Measurements from ENCODE around the gene ACAP2. TPM values are rescaled to one million over a fixed set of nuclear protein-coding genes. Genes with fewer than 3 reads are reported as not detected.

Gene ACAP2
- total RNA-seq, 4 donors from 2014 or later, result 38.3 to 66.0 (median 49.2) TPM

GRCh38 chr3:195394700-195395099 is 48.1 kb downstream of the ACAP2 start:
- no peak overlapping the region for H3K27ac ChIP-seq
- no peaks in the 10 kb centered on the region for H3K9me3 ChIP-seq
- no peak for ATAC-seq
- H3K4me1 ChIP-seq, result peaks cover 0 to 36% (median 0%) of the 10 kb centered on the region in 3 donors
- TF ChIP-seq, protein P1, sequence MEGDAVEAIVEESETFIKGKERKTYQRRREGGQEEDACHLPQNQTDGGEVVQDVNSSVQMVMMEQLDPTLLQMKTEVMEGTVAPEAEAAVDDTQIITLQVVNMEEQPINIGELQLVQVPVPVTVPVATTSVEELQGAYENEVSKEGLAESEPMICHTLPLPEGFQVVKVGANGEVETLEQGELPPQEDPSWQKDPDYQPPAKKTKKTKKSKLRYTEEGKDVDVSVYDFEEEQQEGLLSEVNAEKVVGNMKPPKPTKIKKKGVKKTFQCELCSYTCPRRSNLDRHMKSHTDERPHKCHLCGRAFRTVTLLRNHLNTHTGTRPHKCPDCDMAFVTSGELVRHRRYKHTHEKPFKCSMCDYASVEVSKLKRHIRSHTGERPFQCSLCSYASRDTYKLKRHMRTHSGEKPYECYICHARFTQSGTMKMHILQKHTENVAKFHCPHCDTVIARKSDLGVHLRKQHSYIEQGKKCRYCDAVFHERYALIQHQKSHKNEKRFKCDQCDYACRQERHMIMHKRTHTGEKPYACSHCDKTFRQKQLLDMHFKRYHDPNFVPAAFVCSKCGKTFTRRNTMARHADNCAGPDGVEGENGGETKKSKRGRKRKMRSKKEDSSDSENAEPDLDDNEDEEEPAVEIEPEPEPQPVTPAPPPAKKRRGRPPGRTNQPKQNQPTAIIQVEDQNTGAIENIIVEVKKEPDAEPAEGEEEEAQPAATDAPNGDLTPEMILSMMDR (IDR thresholded peaks at IDR 0.05), result no peak
- TF ChIP-seq EP300 (IDR thresholded peaks at IDR 0.05) (no peak), POLR2AphosphoS5 (IDR thresholded peaks at IDR 0.05) (no peak), POLR2A (IDR thresholded peaks at IDR 0.05) (no peak)
- peaks cover 0 to 12% of the 10 kb centered on the region in 2 donors for H3K36me3 ChIP-seq
- H3K4me3 ChIP-seq, result no peak overlapping the region
- WGBS, 2 donors (ENCODE audit: low coverage in 1 of 2), result 70 to 87% methylated on average over 3 of the region's 3 CpGs
- H3K27me3 ChIP-seq, result no peaks in the 10 kb centered on the region

DNA sequence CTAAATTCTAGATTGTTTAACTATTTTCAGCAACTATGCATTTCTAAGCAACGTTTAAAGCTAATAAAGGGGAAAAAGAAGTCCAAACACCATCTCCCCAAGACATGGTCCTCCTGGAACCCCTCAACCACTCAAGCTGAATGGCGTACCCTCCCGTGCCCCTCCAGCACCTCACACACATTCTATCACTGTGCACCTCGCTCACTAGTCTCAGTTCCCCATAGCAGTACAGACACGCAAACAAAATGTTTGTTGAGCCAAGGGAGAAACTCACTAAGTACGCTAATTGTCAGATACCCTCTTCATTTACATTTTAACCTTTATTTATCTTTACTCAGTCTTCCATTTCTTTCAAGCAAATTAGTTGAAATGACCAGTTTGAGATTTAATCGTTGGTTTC is 48.8 kb downstream of the ACAP2 start:
- Histone ChIP-seq H3K4me1 (peaks cover 0 to 36% (median 0%) of the 10 kb centered on the region in 3 donors), H3K4me3 (no peak overlapping the region), H3K27ac (no peak overlapping the region), H3K36me3 (peaks cover 0 to 15% of the 10 kb centered on the region in 2 donors), H3K9me3 (no peaks in the 10 kb centered on the region), H3K27me3 (no peaks in the 10 kb centered on the region)
- 77 to 83% methylated on average over 6 to 7 of the region's 7 CpGs for WGBS, 2 donors (ENCODE audit: low coverage in 1 of 2)
- ATAC-seq, result no peak
- TF ChIP-seq, protein P1 (IDR thresholded peaks at IDR 0.05), result no peak
- no peak for TF ChIP-seq POLR2AphosphoS5 (IDR thresholded peaks at IDR 0.05)
- no peak for TF ChIP-seq EP300 (IDR thresholded peaks at IDR 0.05)
- TF ChIP-seq POLR2A (IDR thresholded peaks at IDR 0.05), result no peak

DNA sequence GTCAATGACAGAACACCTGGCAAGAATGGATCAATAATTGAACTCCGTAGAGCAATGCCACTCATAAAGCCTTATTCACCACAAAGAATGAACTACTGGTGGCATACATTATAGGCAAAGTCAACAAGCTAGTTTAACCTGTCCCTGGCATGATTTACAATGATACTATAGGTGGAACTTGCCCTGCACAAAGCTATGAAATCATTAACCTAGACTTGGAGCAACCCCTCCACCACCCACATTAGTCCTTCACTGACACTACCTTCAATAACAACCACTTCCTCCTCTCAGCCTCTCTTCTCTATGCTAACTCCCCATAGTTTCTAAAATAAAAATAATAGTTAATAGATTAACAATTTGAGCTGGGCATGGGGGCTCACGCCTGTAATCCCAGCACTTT is 54.4 kb downstream of the ACAP2 start:
- Histone ChIP-seq H3K4me1 (peaks cover 0 to 6% (median 0%) of the 10 kb centered on the region in 3 donors), H3K9me3 (no peaks in the 10 kb centered on the region), H3K27me3 (no peaks in the 10 kb centered on the region), H3K4me3 (no peak overlapping the region), H3K27ac (no peak overlapping the region), H3K36me3 (peaks cover 0 to 20% of the 10 kb centered on the region in 2 donors)
- ATAC-seq, result no peak
- no peak for TF ChIP-seq EP300 (IDR thresholded peaks at IDR 0.05)
- TF ChIP-seq, protein P1 (IDR thresholded peaks at IDR 0.05), result no peak
- no peak for TF ChIP-seq POLR2A (IDR thresholded peaks at IDR 0.05)
- TF ChIP-seq POLR2AphosphoS5 (IDR thresholded peaks at IDR 0.05), result no peak
- 83 to 100% methylated on average over 1 to 2 of the region's 2 CpGs for WGBS, 2 donors (ENCODE audit: low coverage in 1 of 2)

DNA sequence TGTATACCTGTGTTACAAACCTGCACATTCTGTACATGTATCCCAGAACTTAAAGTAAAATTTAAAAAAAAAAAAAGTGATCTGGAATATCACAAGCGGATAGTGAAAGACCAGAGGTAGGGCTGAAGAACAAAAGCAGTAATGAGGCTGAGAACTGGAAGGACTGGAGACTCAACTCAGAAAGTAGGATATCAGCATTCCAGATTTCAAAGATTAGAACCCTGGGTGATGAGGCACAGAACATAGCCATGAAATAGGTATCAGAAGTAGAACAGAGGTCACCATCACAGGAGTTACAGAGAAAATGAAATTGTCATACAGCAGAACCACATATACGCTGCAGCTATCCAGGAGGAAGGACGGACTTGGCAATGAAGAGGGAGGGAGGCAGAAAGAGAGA is 56.1 kb downstream of the ACAP2 start:
- 68 to 94% methylated on average over 3 of the region's 3 CpGs for WGBS, 2 donors (ENCODE audit: low coverage in 1 of 2)
- ATAC-seq, result no peak
- H3K4me1 ChIP-seq, result no peaks in the 10 kb centered on the region
- no peak overlapping the region for H3K4me3 ChIP-seq
- H3K27ac ChIP-seq, result no peak overlapping the region
- H3K36me3 ChIP-seq, result peaks cover 0 to 17% of the 10 kb centered on the region in 2 donors
- H3K27me3 ChIP-seq, result no peaks in the 10 kb centered on the region
- TF ChIP-seq EP300 (IDR thresholded peaks at IDR 0.05) (no peak), POLR2AphosphoS5 (IDR thresholded peaks at IDR 0.05) (no peak), POLR2A (IDR thresholded peaks at IDR 0.05) (no peak)
- TF ChIP-seq, protein P1 (IDR thresholded peaks at IDR 0.05), result no peak
- H3K9me3 ChIP-seq, result no peaks in the 10 kb centered on the region

- H3K9me3 ChIP-seq, result no peaks in the 10 kb centered on the region
- ATAC-seq, result no peak
- no peak overlapping the region for H3K4me3 ChIP-seq
- TF ChIP-seq EP300 (IDR thresholded peaks at IDR 0.05), result no peak
- TF ChIP-seq, protein P1 (IDR thresholded peaks at IDR 0.05), result no peak
- no peak for TF ChIP-seq POLR2A (IDR thresholded peaks at IDR 0.05)
- TF ChIP-seq POLR2AphosphoS5 (IDR thresholded peaks at IDR 0.05), result no peak
- H3K27ac ChIP-seq, result no peak overlapping the region
- H3K36me3 ChIP-seq, result peaks cover 0 to 16% of the 10 kb centered on the region in 2 donors
- WGBS, 2 donors (ENCODE audit: low coverage in 1 of 2), result 60 to 76% methylated on average over 2 of the region's 2 CpGs
- no peaks in the 10 kb centered on the region for H3K4me1 ChIP-seq
- no peaks in the 10 kb centered on the region for H3K27me3 ChIP-seq
These were observed 57.3 kb downstream of the ACAP2 start for GRCh38 chr3:195385526-195385925.

Measured in gastroesophageal sphincter (tissue), 4 donors.